Activated CD8-positive, alpha-beta T cell treated with anti-CD3 and anti-CD28 coated beads, Interleukin-2, amount 10 ng/mL, durations not matched to agents 7 days and 5 days (primary cell): ENCODE data around the gene TNKS1BP1. TPM values are rescaled to one million over a fixed set of nuclear protein-coding genes. Genes with fewer than 3 reads are reported as not detected.

Source experiments
- ATAC-seq: fragments of 150-1000 bp; cut with Tn5 transposase; one replicate; pipeline ENCODE4 v1.10.0; 2021; ENCODE audit warnings: moderate library complexity
- CTCF ChIA-PET: fragments of 350-600 bp; sonication (Branson Sonifier 250); formaldehyde crosslinking; loops from one replicate; lab custom pipeline; 2021; ENCODE audit warnings: antibody characterized with exemption; lab: Charles Lee
- POLR2A ChIA-PET: fragments of 350-600 bp; sonication (Branson Sonifier 250); formaldehyde crosslinking; loops from one replicate; lab custom pipeline; 2021; ENCODE audit warnings: antibody characterized with exemption; lab: Charles Lee
- DNase-seq: peaks from one replicate; pipeline ENCODE4 v3.0.0-alpha.2; 2020
- H3K27ac Mint-ChIP-seq: one replicate; pipeline ENCODE4 v1.8.0; 2021; ENCODE audit warnings: mild to moderate bottlenecking, mixed read lengths
- H3K27me3 Mint-ChIP-seq: one replicate; pipeline ENCODE4 v1.8.0; 2021; ENCODE audit warnings: low read depth, mixed read lengths
- H3K36me3 Mint-ChIP-seq: one replicate; pipeline ENCODE4 v1.8.0; 2021; ENCODE audit warnings: low read depth, mixed read lengths
- H3K4me1 Mint-ChIP-seq: one replicate; pipeline ENCODE4 v1.8.0; 2021; ENCODE audit warnings: low read depth, mixed read lengths
- H3K4me3 Mint-ChIP-seq: one replicate; pipeline ENCODE4 v1.8.0; 2021; ENCODE audit warnings: mild to moderate bottlenecking, mixed read lengths
- H3K9me3 Mint-ChIP-seq: one replicate; pipeline ENCODE4 v1.8.0; 2022; ENCODE audit warnings: mixed read lengths; ENCODE audit not compliant: insufficient read depth
- total RNA-seq, 2 experiments: library from RNA; stranded (reverse); gene quantifications; one replicate each; pipeline ENCODE4 v1.2.3, GENCODE V29; 2021

Gene TNKS1BP1
- total RNA-seq, 2 experiments from 2014 or later, result 10.5 to 10.9 TPM

GRCh38 chr11:57349491-57350274 is 24.9 kb upstream of the TNKS1BP1 start:
- Mint-ChIP-seq H3K36me3 (no peaks in the 10 kb centered on the region), H3K4me3 (no peak overlapping the region)
- ATAC-seq, result peak; percentile 79

GRCh38 chr11:57348636-57349313 is 24.0 kb upstream of the TNKS1BP1 start:
- no peak for ATAC-seq
- CTCF ChIA-PET, result interaction anchor here (1.0 to 2.0 kb wide), 6 partner anchors 11 to 178 kb away, joined by 3 to 7 read pairs (median 5); partner anchors contain the start of gene P2RX3

More at GRCh38 chr11:57349491-57350274, 24.9 kb upstream of the TNKS1BP1 start:
- Mint-ChIP-seq H3K27ac (no peak overlapping the region), H3K4me1 (peaks cover 3% of the 10 kb centered on the region), H3K9me3 (no peaks in the 10 kb centered on the region), H3K27me3 (peaks cover 19% of the 10 kb centered on the region)
- ChIA-PET POLR2A (no interaction called here), CTCF (interaction anchor here (0.8 to 2.0 kb wide), 5 partner anchors 13 to 177 kb away, joined by 3 to 7 read pairs (median 3); no protein-coding TSS in a partner anchor)
- DNase-seq, result peak; percentile 73

GRCh38 chr11:57348052-57348451 is 23.3 kb upstream of the TNKS1BP1 start:
- peaks cover 9% of the 10 kb centered on the region for H3K27me3 Mint-ChIP-seq
- ChIA-PET POLR2A (interaction anchor here (1.4 kb wide), 1 partner anchor 13 kb away, joined by 4 read pairs; the partner anchor contains the start of gene SSRP1), CTCF (interaction anchor here (0.8 to 2.0 kb wide), 6 partner anchors 10 to 179 kb away, joined by 3 to 7 read pairs (median 4); partner anchors contain the start of gene P2RX3)
- ATAC-seq (no peak), DNase-seq (no peak)
- no peaks in the 10 kb centered on the region for H3K9me3 Mint-ChIP-seq
- no peaks in the 10 kb centered on the region for H3K36me3 Mint-ChIP-seq
- H3K4me3 Mint-ChIP-seq, result no peak overlapping the region
- peaks cover 3% of the 10 kb centered on the region for H3K4me1 Mint-ChIP-seq
- H3K27ac Mint-ChIP-seq, result no peak overlapping the region

More at GRCh38 chr11:57348636-57349313, 24.0 kb upstream of the TNKS1BP1 start:
- Mint-ChIP-seq H3K9me3 (no peaks in the 10 kb centered on the region), H3K27me3 (peaks cover 15% of the 10 kb centered on the region), H3K36me3 (no peaks in the 10 kb centered on the region), H3K4me3 (no peak overlapping the region), H3K27ac (no peak overlapping the region), H3K4me1 (peaks cover 3% of the 10 kb centered on the region)
- POLR2A ChIA-PET, result interaction anchor here (1.4 kb wide), 1 partner anchor 13 kb away, joined by 4 read pairs; the partner anchor contains the start of gene SSRP1
- DNase-seq, result no peak

- no peak overlapping the region for H3K27ac Mint-ChIP-seq
- peaks cover 3% of the 10 kb centered on the region for H3K4me1 Mint-ChIP-seq
- ChIA-PET POLR2A (interaction anchor here (1.4 kb wide), 1 partner anchor 12 kb away, joined by 4 read pairs; the partner anchor contains the start of gene SSRP1), CTCF (interaction anchor here (0.8 to 1.8 kb wide), 4 partner anchors 9 to 134 kb away, joined by 3 to 5 read pairs (median 4); partner anchors contain the start of gene P2RX3)
- H3K36me3 Mint-ChIP-seq, result no peaks in the 10 kb centered on the region
- ATAC-seq (no peak), DNase-seq (no peak)
- H3K4me3 Mint-ChIP-seq, result no peak overlapping the region
- no peaks in the 10 kb centered on the region for H3K9me3 Mint-ChIP-seq
- peaks cover 6% of the 10 kb centered on the region for H3K27me3 Mint-ChIP-seq
Measured at GRCh38 chr11:57347336-57347735, 22.6 kb upstream of the TNKS1BP1 start.

GRCh38 chr11:57345555-57346211 is 20.9 kb upstream of the TNKS1BP1 start:
- ATAC-seq (peak; percentile 62), DNase-seq (peak; percentile 76)
- Mint-ChIP-seq H3K4me3 (no peak overlapping the region), H3K9me3 (no peaks in the 10 kb centered on the region), H3K27ac (no peak overlapping the region), H3K27me3 (peaks cover under 1% of the 10 kb centered on the region), H3K36me3 (no peaks in the 10 kb centered on the region), H3K4me1 (peaks cover 3% of the 10 kb centered on the region)
- POLR2A ChIA-PET, result interaction anchor here (0.6 kb wide), 1 partner anchor 16 kb away, joined by 3 read pairs; no protein-coding TSS in a partner anchor
- CTCF ChIA-PET, result interaction anchor here (0.6 to 1.5 kb wide), 29 partner anchors 9 to 299 kb away, joined by 3 to 18 read pairs (median 4); partner anchors contain the start of genes RTN4RL2, SLC43A1 and TNKS1BP1

GRCh38 chr11:57344826-57345225 is 20.1 kb upstream of the TNKS1BP1 start:
- DNase-seq (no peak), ATAC-seq (no peak)
- ChIA-PET CTCF (interaction anchor here (1.4 kb wide), 1 partner anchor 137 kb away, joined by 4 read pairs; no protein-coding TSS in a partner anchor), POLR2A (no interaction called here)
- Mint-ChIP-seq H3K27me3 (peaks cover 2% of the 10 kb centered on the region), H3K27ac (no peak overlapping the region), H3K4me3 (no peak overlapping the region), H3K36me3 (no peaks in the 10 kb centered on the region), H3K4me1 (peaks cover 3% of the 10 kb centered on the region), H3K9me3 (no peaks in the 10 kb centered on the region)

- H3K27ac Mint-ChIP-seq, result no peak overlapping the region
- peaks cover 3% of the 10 kb centered on the region for H3K4me1 Mint-ChIP-seq
- POLR2A ChIA-PET, result no interaction called here
- DNase-seq (no peak), ATAC-seq (no peak)
- CTCF ChIA-PET, result interaction anchor here (0.7 to 1.2 kb wide), 4 partner anchors 9 to 139 kb away, joined by 3 to 4 read pairs (median 3); no protein-coding TSS in a partner anchor
- peaks cover 7% of the 10 kb centered on the region for H3K27me3 Mint-ChIP-seq
- H3K4me3 Mint-ChIP-seq, result no peak overlapping the region
- H3K9me3 Mint-ChIP-seq, result no peaks in the 10 kb centered on the region
- H3K36me3 Mint-ChIP-seq, result no peaks in the 10 kb centered on the region
Measured at GRCh38 chr11:57343825-57344224, 19.1 kb upstream of the TNKS1BP1 start.

- ChIA-PET CTCF (interaction anchor here (0.6 to 1.5 kb wide), 5 partner anchors 115 to 502 kb away, joined by 3 to 4 read pairs (median 3); no protein-coding TSS in a partner anchor), POLR2A (no interaction called here)
- no peak overlapping the region for H3K4me3 Mint-ChIP-seq
- no peak for DNase-seq
- peaks cover 3% of the 10 kb centered on the region for H3K4me1 Mint-ChIP-seq
- peaks cover 9% of the 10 kb centered on the region for H3K27me3 Mint-ChIP-seq
- no peaks in the 10 kb centered on the region for H3K36me3 Mint-ChIP-seq
- H3K27ac Mint-ChIP-seq, result no peak overlapping the region
- ATAC-seq, result no peak
- H3K9me3 Mint-ChIP-seq, result no peaks in the 10 kb centered on the region
Measured at GRCh38 chr11:57342702-57343101, 17.9 kb upstream of the TNKS1BP1 start.

- ATAC-seq, result no peak
- no peaks in the 10 kb centered on the region for H3K36me3 Mint-ChIP-seq
- ChIA-PET CTCF (no interaction called here), POLR2A (no interaction called here)
- peaks cover 7% of the 10 kb centered on the region for H3K4me1 Mint-ChIP-seq
- H3K9me3 Mint-ChIP-seq, result no peaks in the 10 kb centered on the region
- no peak overlapping the region for H3K27ac Mint-ChIP-seq
- DNase-seq, result no peak
- H3K27me3 Mint-ChIP-seq, result peaks cover 9% of the 10 kb centered on the region
- H3K4me3 Mint-ChIP-seq, result no peak overlapping the region
Measured at GRCh38 chr11:57341250-57341808, 16.6 kb upstream of the TNKS1BP1 start.

- no peaks in the 10 kb centered on the region for H3K9me3 Mint-ChIP-seq
- no peak overlapping the region for H3K4me3 Mint-ChIP-seq
- CTCF ChIA-PET, result no interaction called here
- no peaks in the 10 kb centered on the region for H3K36me3 Mint-ChIP-seq
- peaks cover 9% of the 10 kb centered on the region for H3K27me3 Mint-ChIP-seq
- ATAC-seq, result no peak
- DNase-seq, result no peak
- POLR2A ChIA-PET, result no interaction called here
- no peak overlapping the region for H3K27ac Mint-ChIP-seq
- peaks cover 11% of the 10 kb centered on the region for H3K4me1 Mint-ChIP-seq
Measured at GRCh38 chr11:57340039-57340615, 15.4 kb upstream of the TNKS1BP1 start.
